Fibroblast of lung (primary cell): ENCODE results near the gene DCP1B.

Experiments
- EZH2 ChIP-seq: IDR thresholded peaks from 2 replicates; pipeline ENCODE4 v1.5.1; 2012; ENCODE audit warnings: low read length, control low read depth, mild to moderate bottlenecking; ENCODE audit errors: missing control alignments
- TF ChIP-seq, protein P1 (sequence below), 2 donors: IDR thresholded peaks in 1 of 2; conservative IDR thresholded peaks in 1 of 2; 1 replicate in 1 of 2; 2 replicates in 1 of 2; pipeline ENCODE4 v1.5.1; 2011 to 2012; ENCODE audit warnings: low read length in 2 of 2, control low read depth in 1 of 2, inconsistent platforms in 1 of 2, low read depth in 1 of 2, mild to moderate bottlenecking in 1 of 2

DNA sequence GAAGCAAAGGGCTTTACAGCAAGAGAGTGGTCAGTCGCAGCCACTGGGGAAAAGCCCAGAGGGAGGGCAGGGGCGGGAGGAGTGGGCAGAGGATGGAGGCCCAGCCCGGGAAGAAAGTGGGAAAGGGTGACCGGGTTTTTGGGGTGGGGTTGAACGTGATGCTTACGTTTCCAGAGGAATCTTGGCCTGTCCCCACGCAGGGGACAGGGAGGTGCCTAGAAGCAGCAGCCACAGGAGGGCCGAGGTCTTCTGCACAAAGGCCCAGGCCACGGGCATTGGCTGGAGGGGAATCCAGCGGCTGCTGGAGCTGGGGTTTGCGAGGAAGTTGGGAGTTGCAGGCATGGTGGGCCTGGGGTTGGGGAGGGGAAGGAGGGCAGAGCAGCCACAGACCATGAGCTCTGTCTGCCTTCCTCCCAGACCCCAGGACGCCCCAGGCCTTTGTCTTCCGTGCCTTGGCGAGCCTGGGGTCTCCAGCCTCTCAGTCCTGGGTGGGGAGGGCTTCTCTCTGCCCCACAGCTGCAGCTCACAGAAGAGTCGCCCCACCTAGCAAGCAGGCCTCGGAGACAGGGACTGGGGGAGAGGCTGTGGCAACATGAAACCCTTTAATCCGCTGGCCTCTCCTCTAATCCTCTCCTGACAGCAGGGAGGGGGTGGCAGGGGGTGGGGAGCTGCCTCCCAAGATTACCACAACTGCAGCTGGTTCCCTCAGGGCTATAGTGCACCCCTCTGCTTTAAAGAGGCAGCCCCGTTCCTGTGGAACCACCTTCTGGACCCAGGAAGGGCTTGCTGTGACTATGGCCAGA is 86.0 kb downstream of the DCP1B start, which contains the start of gene CACNA2D4:
- TF ChIP-seq, protein P1, sequence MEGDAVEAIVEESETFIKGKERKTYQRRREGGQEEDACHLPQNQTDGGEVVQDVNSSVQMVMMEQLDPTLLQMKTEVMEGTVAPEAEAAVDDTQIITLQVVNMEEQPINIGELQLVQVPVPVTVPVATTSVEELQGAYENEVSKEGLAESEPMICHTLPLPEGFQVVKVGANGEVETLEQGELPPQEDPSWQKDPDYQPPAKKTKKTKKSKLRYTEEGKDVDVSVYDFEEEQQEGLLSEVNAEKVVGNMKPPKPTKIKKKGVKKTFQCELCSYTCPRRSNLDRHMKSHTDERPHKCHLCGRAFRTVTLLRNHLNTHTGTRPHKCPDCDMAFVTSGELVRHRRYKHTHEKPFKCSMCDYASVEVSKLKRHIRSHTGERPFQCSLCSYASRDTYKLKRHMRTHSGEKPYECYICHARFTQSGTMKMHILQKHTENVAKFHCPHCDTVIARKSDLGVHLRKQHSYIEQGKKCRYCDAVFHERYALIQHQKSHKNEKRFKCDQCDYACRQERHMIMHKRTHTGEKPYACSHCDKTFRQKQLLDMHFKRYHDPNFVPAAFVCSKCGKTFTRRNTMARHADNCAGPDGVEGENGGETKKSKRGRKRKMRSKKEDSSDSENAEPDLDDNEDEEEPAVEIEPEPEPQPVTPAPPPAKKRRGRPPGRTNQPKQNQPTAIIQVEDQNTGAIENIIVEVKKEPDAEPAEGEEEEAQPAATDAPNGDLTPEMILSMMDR (conservative IDR thresholded peaks at IDR 0.05 in 1 of 2, IDR thresholded peaks at IDR 0.05 in 1 of 2; ENCODE audit: low read depth in 1 of 2, low read length in 2 of 2), result no peak
- no peak for TF ChIP-seq EZH2
